NK-92 (cell line): ENCODE results near the gene RASEF.
"Not testable (repeated sequence)": the region's sequence is repeated elsewhere in the genome, so short reads cannot be mapped to it uniquely, and the experiment has no call there.

Experiments used
- DNase-seq: peaks from one replicate; lab custom pipeline; 2025; ENCODE audit not compliant: unreplicated experiment; lab: John Stamatoyannopoulos, UW

Gene RASEF

GRCh38 chr9:83062651-83063527, at the start of gene RASEF:
TSS of gene RASEF (minus strand) at chr9:83063142. CDS start at chr9:83062867, 275 bp downstream.
- no peak for DNase-seq

GRCh38 chr9:83111169-83111568, 48.2 kb upstream of the RASEF start:
- no peak for DNase-seq

GRCh38 chr9:83109296-83109695, 46.4 kb upstream of the RASEF start:
- DNase-seq = no peak

GRCh38 chr9:83108208-83108607, 45.3 kb upstream of the RASEF start:
- DNase-seq = no peak

GRCh38 chr9:83106772-83107171, 43.8 kb upstream of the RASEF start:
- DNase-seq = no peak

GRCh38 chr9:83106263-83106662, 43.3 kb upstream of the RASEF start:
- DNase-seq = no peak

GRCh38 chr9:83097633-83098032, 34.7 kb upstream of the RASEF start:
- DNase-seq = no peak

- DNase-seq = not testable (repeated sequence)
Observed at GRCh38 chr9:83093311-83093710, 30.4 kb upstream of the RASEF start.

GRCh38 chr9:83081846-83082245, 18.9 kb upstream of the RASEF start:
- DNase-seq = no peak

- DNase-seq = no peak
Observed at GRCh38 chr9:83081010-83081409, 18.1 kb upstream of the RASEF start.

- not testable (repeated sequence) for DNase-seq
Observed at GRCh38 chr9:83075932-83076331, 13.0 kb upstream of the RASEF start.

- DNase-seq = not testable (repeated sequence)
Observed at GRCh38 chr9:83072498-83072897, 9.6 kb upstream of the RASEF start.

- no peak for DNase-seq
Observed at GRCh38 chr9:83071626-83072025, 8.7 kb upstream of the RASEF start.

GRCh38 chr9:83070261-83070660, 7.3 kb upstream of the RASEF start:
- no peak for DNase-seq

GRCh38 chr9:83069651-83070050, 6.7 kb upstream of the RASEF start:
- no peak for DNase-seq

- no peak for DNase-seq
Observed at GRCh38 chr9:83068414-83068813, 5.5 kb upstream of the RASEF start.

- DNase-seq = no peak
Observed at GRCh38 chr9:83067579-83067978, 4.6 kb upstream of the RASEF start.

GRCh38 chr9:83066771-83067170, 3.8 kb upstream of the RASEF start:
- no peak for DNase-seq

- DNase-seq = no peak
Observed at GRCh38 chr9:83065233-83065632, 2.3 kb upstream of the RASEF start.

GRCh38 chr9:83061990-83062650, 822 bp downstream of the RASEF start:
- no peak for DNase-seq

GRCh38 chr9:83061036-83061435, 1.9 kb downstream of the RASEF start:
- no peak for DNase-seq

- no peak for DNase-seq
Observed at GRCh38 chr9:83060556-83060955, 2.4 kb downstream of the RASEF start.
